Measurements from ENCODE around the gene TUBD1. TPM values are rescaled to one million over a fixed set of nuclear protein-coding genes. Genes with fewer than 3 reads are reported as not detected.
"Not testable (repeated sequence)": the region's sequence is repeated elsewhere in the genome, so short reads cannot be mapped to it uniquely, and the experiment has no call there.

TUBD1 gene
- total and polyA plus RNA-seq, 4 donors, result 2.1 to 12.7 (median 6.0) TPM

DNA sequence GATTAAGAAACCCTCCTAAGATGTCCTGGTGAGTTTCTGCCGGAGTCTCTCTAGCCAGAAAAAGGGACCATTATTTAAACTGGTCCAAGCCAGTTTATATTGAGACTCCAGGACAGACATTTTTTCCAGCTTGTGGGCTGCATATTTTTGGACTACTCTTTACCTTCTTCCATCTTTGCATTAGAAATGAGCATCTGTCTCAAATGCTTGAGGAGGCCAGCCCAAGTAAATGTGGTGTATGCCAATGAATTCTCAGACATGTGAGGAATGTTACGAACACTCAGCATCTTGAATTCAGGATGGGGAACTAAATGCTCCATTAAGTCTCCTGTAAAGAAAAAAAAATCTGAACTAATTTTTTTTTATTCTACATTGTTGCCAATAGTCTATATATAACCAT lies 18.4 kb downstream of the TUBD1 start:
- no peak overlapping the region for H3K9ac ChIP-seq (ENCODE audit: low read depth in 1 of 2, low read length in 2 of 2)
- DNase-seq (ENCODE audit: low spot score), result no peak
- no peaks in the 10 kb centered on the region for H3K9me3 ChIP-seq (ENCODE audit: control insufficient read depth in 4 of 4, low read length in 3 of 4)
- H3K27me3 ChIP-seq (ENCODE audit: control insufficient read depth in 4 of 4, insufficient read depth in 4 of 4, low read length in 3 of 4), result no peaks in the 10 kb centered on the region
- WGBS, result 98% methylated on average over 2 of the region's 2 CpGs
- no peak overlapping the region for H3K27ac ChIP-seq (ENCODE audit: low read depth in 1 of 2, low read length in 2 of 2)
- TF ChIP-seq SP1 (IDR thresholded peaks at IDR 0.05) (no peak), NR2F2 (IDR thresholded peaks at IDR 0.05) (no peak), EGR1 (IDR thresholded peaks at IDR 0.05; ENCODE audit: low read depth in 2 of 2) (no peak), TAF1 (conservative IDR thresholded peaks at IDR 0.05) (no peak), HNF4A (conservative IDR thresholded peaks at IDR 0.05) (no peak), JUND (IDR thresholded peaks at IDR 0.05) (no peak), HNF4G (IDR thresholded peaks at IDR 0.05) (no peak), RAD21 (IDR thresholded peaks at IDR 0.05) (no peak), GABPA (IDR thresholded peaks at IDR 0.05 in 1 of 2, conservative IDR thresholded peaks at IDR 0.05 in 1 of 2) (no peak), RXRA (IDR thresholded peaks at IDR 0.05) (no peak)
- TF ChIP-seq, protein P1, sequence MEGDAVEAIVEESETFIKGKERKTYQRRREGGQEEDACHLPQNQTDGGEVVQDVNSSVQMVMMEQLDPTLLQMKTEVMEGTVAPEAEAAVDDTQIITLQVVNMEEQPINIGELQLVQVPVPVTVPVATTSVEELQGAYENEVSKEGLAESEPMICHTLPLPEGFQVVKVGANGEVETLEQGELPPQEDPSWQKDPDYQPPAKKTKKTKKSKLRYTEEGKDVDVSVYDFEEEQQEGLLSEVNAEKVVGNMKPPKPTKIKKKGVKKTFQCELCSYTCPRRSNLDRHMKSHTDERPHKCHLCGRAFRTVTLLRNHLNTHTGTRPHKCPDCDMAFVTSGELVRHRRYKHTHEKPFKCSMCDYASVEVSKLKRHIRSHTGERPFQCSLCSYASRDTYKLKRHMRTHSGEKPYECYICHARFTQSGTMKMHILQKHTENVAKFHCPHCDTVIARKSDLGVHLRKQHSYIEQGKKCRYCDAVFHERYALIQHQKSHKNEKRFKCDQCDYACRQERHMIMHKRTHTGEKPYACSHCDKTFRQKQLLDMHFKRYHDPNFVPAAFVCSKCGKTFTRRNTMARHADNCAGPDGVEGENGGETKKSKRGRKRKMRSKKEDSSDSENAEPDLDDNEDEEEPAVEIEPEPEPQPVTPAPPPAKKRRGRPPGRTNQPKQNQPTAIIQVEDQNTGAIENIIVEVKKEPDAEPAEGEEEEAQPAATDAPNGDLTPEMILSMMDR (IDR thresholded peaks at IDR 0.05; ENCODE audit: low read depth, low read length, missing input control), result no peak
- TF ChIP-seq, protein P2, sequence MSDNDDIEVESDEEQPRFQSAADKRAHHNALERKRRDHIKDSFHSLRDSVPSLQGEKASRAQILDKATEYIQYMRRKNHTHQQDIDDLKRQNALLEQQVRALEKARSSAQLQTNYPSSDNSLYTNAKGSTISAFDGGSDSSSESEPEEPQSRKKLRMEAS (IDR thresholded peaks at IDR 0.05), result no peak
- TF ChIP-seq, protein P3, sequence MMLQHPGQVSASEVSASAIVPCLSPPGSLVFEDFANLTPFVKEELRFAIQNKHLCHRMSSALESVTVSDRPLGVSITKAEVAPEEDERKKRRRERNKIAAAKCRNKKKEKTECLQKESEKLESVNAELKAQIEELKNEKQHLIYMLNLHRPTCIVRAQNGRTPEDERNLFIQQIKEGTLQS (IDR thresholded peaks at IDR 0.05), result no peak
- TF ChIP-seq, protein P4, sequence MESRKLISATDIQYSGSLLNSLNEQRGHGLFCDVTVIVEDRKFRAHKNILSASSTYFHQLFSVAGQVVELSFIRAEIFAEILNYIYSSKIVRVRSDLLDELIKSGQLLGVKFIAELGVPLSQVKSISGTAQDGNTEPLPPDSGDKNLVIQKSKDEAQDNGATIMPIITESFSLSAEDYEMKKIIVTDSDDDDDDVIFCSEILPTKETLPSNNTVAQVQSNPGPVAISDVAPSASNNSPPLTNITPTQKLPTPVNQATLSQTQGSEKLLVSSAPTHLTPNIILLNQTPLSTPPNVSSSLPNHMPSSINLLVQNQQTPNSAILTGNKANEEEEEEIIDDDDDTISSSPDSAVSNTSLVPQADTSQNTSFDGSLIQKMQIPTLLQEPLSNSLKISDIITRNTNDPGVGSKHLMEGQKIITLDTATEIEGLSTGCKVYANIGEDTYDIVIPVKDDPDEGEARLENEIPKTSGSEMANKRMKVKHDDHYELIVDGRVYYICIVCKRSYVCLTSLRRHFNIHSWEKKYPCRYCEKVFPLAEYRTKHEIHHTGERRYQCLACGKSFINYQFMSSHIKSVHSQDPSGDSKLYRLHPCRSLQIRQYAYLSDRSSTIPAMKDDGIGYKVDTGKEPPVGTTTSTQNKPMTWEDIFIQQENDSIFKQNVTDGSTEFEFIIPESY (IDR thresholded peaks at IDR 0.05), result no peak
- peaks cover 3 to 25% (median 15%) of the 10 kb centered on the region in 4 donors for H3K36me3 ChIP-seq (ENCODE audit: control insufficient read depth in 4 of 4, insufficient read depth in 3 of 4, low read depth in 1 of 4, low read length in 3 of 4)
- H3K4me1 ChIP-seq (ENCODE audit: control insufficient read depth in 4 of 4, insufficient read depth in 4 of 4, low read length in 3 of 4), result no peaks in the 10 kb centered on the region
- H3K4me3 ChIP-seq (ENCODE audit: low read depth in 1 of 3, low read length in 3 of 3), result no peak overlapping the region

DNA sequence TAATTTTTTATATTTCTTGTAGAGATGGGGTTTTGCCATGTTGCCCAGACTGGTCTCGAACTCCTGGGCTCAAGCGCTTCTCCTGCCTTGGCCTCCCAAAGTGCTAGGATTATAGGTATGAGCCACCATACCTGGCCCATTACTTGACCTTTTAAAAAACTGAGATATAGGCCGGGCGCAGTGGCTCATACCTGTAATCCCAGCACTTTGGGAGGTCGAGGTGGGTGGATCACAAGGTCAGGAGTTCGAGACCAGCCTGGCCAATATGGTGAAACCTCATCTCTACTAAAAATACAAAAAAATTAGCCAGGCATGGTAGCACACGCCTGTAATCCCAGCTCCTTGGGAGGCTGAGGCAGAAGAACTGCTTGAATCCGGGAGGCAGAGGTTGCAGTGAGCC lies 19.3 kb downstream of the TUBD1 start:
- H3K9ac ChIP-seq (ENCODE audit: low read depth in 1 of 2, low read length in 2 of 2); H3K27ac ChIP-seq (ENCODE audit: low read depth in 1 of 2, low read length in 2 of 2); H3K4me1 ChIP-seq (ENCODE audit: control insufficient read depth in 4 of 4, insufficient read depth in 4 of 4, low read length in 3 of 4); H3K9me3 ChIP-seq (ENCODE audit: control insufficient read depth in 4 of 4, low read length in 3 of 4); H3K27me3 ChIP-seq (ENCODE audit: control insufficient read depth in 4 of 4, insufficient read depth in 4 of 4, low read length in 3 of 4); DNase-seq (ENCODE audit: low spot score); H3K4me3 ChIP-seq (ENCODE audit: low read depth in 1 of 3, low read length in 3 of 3): not testable (repeated sequence)
- H3K36me3 ChIP-seq (ENCODE audit: control insufficient read depth in 4 of 4, insufficient read depth in 3 of 4, low read depth in 1 of 4, low read length in 3 of 4), result peaks cover 3 to 25% (median 14%) of the 10 kb centered on the region in 4 donors
- WGBS, result 98% methylated on average over 8 of the region's 8 CpGs

DNA sequence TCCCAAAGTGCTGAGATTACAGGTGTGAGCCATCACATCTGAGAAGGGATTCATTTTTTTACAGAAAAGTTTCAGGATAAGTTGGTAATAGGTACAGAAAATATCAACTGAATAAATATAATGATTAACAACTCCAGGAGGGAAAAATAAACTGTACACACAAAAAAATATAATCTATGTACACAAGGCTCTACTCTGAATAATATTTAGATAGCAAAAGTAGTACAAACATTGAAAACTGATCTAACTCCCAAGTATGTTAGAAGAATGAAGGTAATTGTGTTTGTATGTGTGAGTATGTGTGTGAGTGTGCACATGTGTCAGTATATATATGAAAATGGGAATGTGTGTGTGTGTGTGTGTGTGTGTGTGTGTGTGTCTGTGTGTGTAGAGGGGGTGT lies 20.4 kb downstream of the TUBD1 start:
- H3K36me3 ChIP-seq (ENCODE audit: control insufficient read depth in 4 of 4, insufficient read depth in 3 of 4, low read depth in 1 of 4, low read length in 3 of 4), result peaks cover 3 to 19% (median 11%) of the 10 kb centered on the region in 4 donors
- no peaks in the 10 kb centered on the region for H3K9me3 ChIP-seq (ENCODE audit: control insufficient read depth in 4 of 4, low read length in 3 of 4)
- H3K27ac ChIP-seq (ENCODE audit: low read depth in 1 of 2, low read length in 2 of 2), result no peak overlapping the region
- no peak overlapping the region for H3K9ac ChIP-seq (ENCODE audit: low read depth in 1 of 2, low read length in 2 of 2)
- H3K4me1 ChIP-seq (ENCODE audit: control insufficient read depth in 4 of 4, insufficient read depth in 4 of 4, low read length in 3 of 4), result no peaks in the 10 kb centered on the region
- TF ChIP-seq, protein P4 (IDR thresholded peaks at IDR 0.05), result no peak
- TF ChIP-seq FOXA1 (IDR thresholded peaks at IDR 0.05), result no peak
- TF ChIP-seq, protein P5, sequence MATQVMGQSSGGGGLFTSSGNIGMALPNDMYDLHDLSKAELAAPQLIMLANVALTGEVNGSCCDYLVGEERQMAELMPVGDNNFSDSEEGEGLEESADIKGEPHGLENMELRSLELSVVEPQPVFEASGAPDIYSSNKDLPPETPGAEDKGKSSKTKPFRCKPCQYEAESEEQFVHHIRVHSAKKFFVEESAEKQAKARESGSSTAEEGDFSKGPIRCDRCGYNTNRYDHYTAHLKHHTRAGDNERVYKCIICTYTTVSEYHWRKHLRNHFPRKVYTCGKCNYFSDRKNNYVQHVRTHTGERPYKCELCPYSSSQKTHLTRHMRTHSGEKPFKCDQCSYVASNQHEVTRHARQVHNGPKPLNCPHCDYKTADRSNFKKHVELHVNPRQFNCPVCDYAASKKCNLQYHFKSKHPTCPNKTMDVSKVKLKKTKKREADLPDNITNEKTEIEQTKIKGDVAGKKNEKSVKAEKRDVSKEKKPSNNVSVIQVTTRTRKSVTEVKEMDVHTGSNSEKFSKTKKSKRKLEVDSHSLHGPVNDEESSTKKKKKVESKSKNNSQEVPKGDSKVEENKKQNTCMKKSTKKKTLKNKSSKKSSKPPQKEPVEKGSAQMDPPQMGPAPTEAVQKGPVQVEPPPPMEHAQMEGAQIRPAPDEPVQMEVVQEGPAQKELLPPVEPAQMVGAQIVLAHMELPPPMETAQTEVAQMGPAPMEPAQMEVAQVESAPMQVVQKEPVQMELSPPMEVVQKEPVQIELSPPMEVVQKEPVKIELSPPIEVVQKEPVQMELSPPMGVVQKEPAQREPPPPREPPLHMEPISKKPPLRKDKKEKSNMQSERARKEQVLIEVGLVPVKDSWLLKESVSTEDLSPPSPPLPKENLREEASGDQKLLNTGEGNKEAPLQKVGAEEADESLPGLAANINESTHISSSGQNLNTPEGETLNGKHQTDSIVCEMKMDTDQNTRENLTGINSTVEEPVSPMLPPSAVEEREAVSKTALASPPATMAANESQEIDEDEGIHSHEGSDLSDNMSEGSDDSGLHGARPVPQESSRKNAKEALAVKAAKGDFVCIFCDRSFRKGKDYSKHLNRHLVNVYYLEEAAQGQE (IDR thresholded peaks at IDR 0.05), result no peak
- TF ChIP-seq, protein P1 (IDR thresholded peaks at IDR 0.05; ENCODE audit: low read depth, low read length, missing input control), result no peak
- TF ChIP-seq RXRA (IDR thresholded peaks at IDR 0.05), result no peak
- H3K27me3 ChIP-seq (ENCODE audit: control insufficient read depth in 4 of 4, insufficient read depth in 4 of 4, low read length in 3 of 4), result no peaks in the 10 kb centered on the region
- no peak for DNase-seq (ENCODE audit: low spot score)
- H3K4me3 ChIP-seq (ENCODE audit: low read depth in 1 of 3, low read length in 3 of 3), result no peak overlapping the region

All from liver (tissue), 9 donors.